Psoas muscle (tissue), 8 donors: ENCODE data around the gene NSMF. TPM values are rescaled to one million over a fixed set of nuclear protein-coding genes. Genes with fewer than 3 reads are reported as not detected.
A peak's percentile ranks its signal among the peaks of the same experiment; 100 is the strongest.

ENCODE experiments used
- ATAC-seq, 4 donors: fragments of 200-7000 bp; cut with Tn5 transposase; one replicate each; pipeline ENCODE4 v1.9.1; 2020; ENCODE audit warnings: moderate library complexity in 3 of 4, mild to moderate bottlenecking in 2 of 4
- DNase-seq, 2 donors: peaks; one replicate each; pipeline ENCODE4 v3.0.0-alpha.2; 2020
- H3K27ac ChIP-seq: fragments of 200-600 bp; one replicate; pipeline ENCODE4 v1.8.0; 2022
- H3K27me3 ChIP-seq, 3 donors: fragments of 200-600 bp in 1 of 3; one replicate each; pipeline versions ENCODE4 v1.6.1 to v1.8.0; 2013 to 2022; ENCODE audit warnings: low read length in 2 of 3, mild to moderate bottlenecking in 2 of 3, moderate library complexity in 1 of 3; ENCODE audit not compliant: insufficient read depth in 3 of 3
- H3K36me3 ChIP-seq, 2 donors: fragments of 200-600 bp in 1 of 2; one replicate each; pipeline versions ENCODE4 v1.6.1 to v1.8.0; 2013 to 2022; ENCODE audit warnings: low read depth in 1 of 2, mild to moderate bottlenecking in 1 of 2, moderate library complexity in 1 of 2; ENCODE audit not compliant: insufficient read depth in 1 of 2
- H3K4me1 ChIP-seq: fragments of 200-600 bp; one replicate; pipeline ENCODE4 v1.8.0; 2022
- H3K4me3 ChIP-seq: fragments of 200-600 bp; one replicate; pipeline ENCODE4 v1.8.0; 2022; ENCODE audit warnings: mild to moderate bottlenecking
- H3K9me3 ChIP-seq: fragments of 200-600 bp; one replicate; pipeline ENCODE4 v1.8.0; 2022
- CTCF ChIP-seq: fragments of 200-600 bp; IDR thresholded peaks from one replicate; pipeline ENCODE4 v1.8.0; 2022; ENCODE audit warnings: antibody characterized with exemption
- WGBS, 3 donors: extraction: QIAGEN DNeasy Blood & Tissue Kit; methylation state at CpG; one replicate each; pipeline versions ENCODE4 v1.1.6 to v1.1.7; 2013; 5-methylcytosine and 5-hydroxymethylcytosine counted together
- intact Hi-C, 2 donors: fragments of 100-400 bp; cut with DNase I; formaldehyde crosslinking; loops; one replicate each; pipeline versions ENCODE4 v1.11.0 to v1.14.2; 2022
- polyA plus RNA-seq, 3 donors: library from polyadenylated mRNA; stranded (reverse); fragments of 200-250 nt; gene quantifications; one replicate each; pipeline ENCODE4 v1.2.3, GENCODE V29; 2013
- total RNA-seq, 4 donors: library from RNA; stranded (reverse); fragmentation: NEBNext Ultra II Directional in 2 of 4; extraction: Animal tissue kit (Norgen Biotek cat#: 25700) in 2 of 4; gene quantifications; one replicate each; pipeline versions ENCODE4 v1.2.1 to v1.2.4, GENCODE V29; 2021 to 2023
- donor health status: healthy with polysubstance abuse.
- donor health status: DM: no; HTN: no; CAD: no; lungs with moderate emphysema.
- donor health status: Bipolar disorder and iron deficiency.
- donor health status: healthy.
- donor health status: DM: yes; HTN: yes; CAD: no.
- donor health status: DM: no; HTN: no; CAD: no.
- donor health status: DM: no; HTN: no; CAD: no.
- donor health status: DM: yes; HTN: yes; CAD: no.

The NSMF gene
- total and polyA plus RNA-seq, 7 donors, result 4.8 to 11.2 (median 6.4) TPM

GRCh38 chr9:137431416-137431931, 27.7 kb downstream of the NSMF start:
- ATAC-seq, result no peak
- Histone ChIP-seq H3K4me3 (no peak overlapping the region), H3K36me3 (peaks cover 0 to 4% of the 10 kb centered on the region in 2 donors), H3K27me3 (no peaks in the 10 kb centered on the region), H3K4me1 (peaks cover 4% of the 10 kb centered on the region), H3K9me3 (no peaks in the 10 kb centered on the region), H3K27ac (no peak overlapping the region)
- TF ChIP-seq CTCF, result no peak
- 81 to 87% (median 81%) methylated on average over 20 to 21 of the region's 21 CpGs for WGBS, 3 donors
- peak; percentile 9 to 48 for DNase-seq
- intact Hi-C loops, result no loop called here

GRCh38 chr9:137430723-137431415, 28.3 kb downstream of the NSMF start:
- intact Hi-C loops, result no loop called here
- 67 to 69% (median 69%) methylated on average over 26 to 27 of the region's 27 CpGs for WGBS, 3 donors
- TF ChIP-seq CTCF, result no peak

GRCh38 chr9:137429974-137430722, 29.0 kb downstream of the NSMF start:
- intact Hi-C loops, result no loop called here
- DNase-seq, result peak; percentile 11 to 61
- no peak for TF ChIP-seq CTCF
- H3K4me3 ChIP-seq, result no peak overlapping the region
- peak; percentile 43 to 57 (median 50) for ATAC-seq
- no peaks in the 10 kb centered on the region for H3K27me3 ChIP-seq
- peaks cover 0 to 4% of the 10 kb centered on the region in 2 donors for H3K36me3 ChIP-seq
- H3K27ac ChIP-seq, result no peak overlapping the region
- H3K4me1 ChIP-seq, result peaks cover 3% of the 10 kb centered on the region
- no peaks in the 10 kb centered on the region for H3K9me3 ChIP-seq
- whole genome bisulfite sequencing, 3 donors, result 41 to 51% (median 47%) methylated on average over 28 to 34 of the region's 34 CpGs

More at GRCh38 chr9:137430723-137431415, 28.3 kb downstream of the NSMF start:
- Histone ChIP-seq H3K36me3 (peaks cover 0 to 4% of the 10 kb centered on the region in 2 donors), H3K9me3 (no peaks in the 10 kb centered on the region), H3K4me1 (no peaks in the 10 kb centered on the region), H3K4me3 (no peak overlapping the region), H3K27me3 (no peaks in the 10 kb centered on the region), H3K27ac (no peak overlapping the region)
- peak; percentile 9 to 49 for DNase-seq
- no peak for ATAC-seq

- peaks cover 0 to 4% of the 10 kb centered on the region in 2 donors for H3K36me3 ChIP-seq
- no peak for ATAC-seq
- H3K27me3 ChIP-seq, result no peaks in the 10 kb centered on the region
- no peak overlapping the region for H3K27ac ChIP-seq
- 75 to 78% (median 76%) methylated on average over 10 to 14 of the region's 14 CpGs for WGBS, 3 donors
- no peak overlapping the region for H3K4me3 ChIP-seq
- H3K4me1 ChIP-seq, result peaks cover 10% of the 10 kb centered on the region
- DNase-seq, result peak in 1 of 2 donors; percentile 10
- H3K9me3 ChIP-seq, result no peaks in the 10 kb centered on the region
- TF ChIP-seq CTCF, result no peak
- intact Hi-C loops, result no loop called here
Observed at GRCh38 chr9:137429546-137429890, 29.6 kb downstream of the NSMF start.
